ENCODE measurements around the gene CD80. TPM values are rescaled to one million over a fixed set of nuclear protein-coding genes. Genes with fewer than 3 reads are reported as not detected.
"Not testable (repeated sequence)": the region's sequence is repeated elsewhere in the genome, so short reads cannot be mapped to it uniquely, and the experiment has no call there.

CD80 gene
- total RNA-seq, 1 experiment from 2014 or later = not detected

- DNase-seq (ENCODE audit: low read depth) = no peak
- in situ Hi-C loops (cut with HindIII; ENCODE audit: low pct_unique_long_range_greater_than_20kb, low sequenced_read_pairs) = no loop called here
These were observed 27.3 kb upstream of the CD80 start for GRCh38 chr3:119586733-119587172.

DNA sequence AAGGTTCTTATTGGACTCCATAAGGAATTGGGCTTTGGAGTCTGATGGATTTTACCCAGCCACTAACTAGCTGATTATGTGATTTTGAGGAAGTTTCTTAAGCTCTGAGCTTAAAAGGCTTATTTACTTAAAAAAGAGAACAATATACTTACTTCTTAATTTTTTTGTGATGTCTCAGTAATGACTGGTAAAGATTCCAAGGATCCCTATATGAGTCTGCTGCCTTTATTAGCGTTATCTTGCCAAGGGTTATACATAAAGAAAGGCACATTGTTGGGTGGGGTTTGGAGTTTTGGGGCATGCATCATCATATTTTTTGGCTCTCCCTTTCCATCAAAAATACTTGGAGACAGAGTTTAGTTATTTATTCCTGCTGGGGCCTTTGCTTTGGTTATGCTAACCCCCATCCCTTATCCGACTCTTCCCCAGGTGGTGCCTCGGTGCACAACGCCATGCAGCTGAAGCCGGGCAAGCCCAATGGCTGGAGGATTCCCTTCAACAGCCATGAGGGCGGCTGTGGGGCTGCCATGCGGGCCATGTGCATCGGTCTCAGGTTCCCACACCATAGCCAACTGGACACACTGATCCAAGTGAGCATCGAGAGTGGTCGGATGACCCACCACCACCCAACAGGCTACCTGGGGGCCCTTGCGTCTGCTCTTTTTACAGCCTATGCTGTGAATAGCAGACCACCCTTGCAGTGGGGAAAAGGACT is 26.6 kb upstream of the CD80 start:
- in situ Hi-C loops (cut with HindIII; ENCODE audit: low pct_unique_long_range_greater_than_20kb, low sequenced_read_pairs) = no loop called here
- DNase-seq (ENCODE audit: low read depth) = no peak

- in situ Hi-C loops (cut with HindIII; ENCODE audit: low pct_unique_long_range_greater_than_20kb, low sequenced_read_pairs) = no loop called here
- DNase-seq (ENCODE audit: low read depth) = no peak
These were observed 25.8 kb upstream of the CD80 start for GRCh38 chr3:119585208-119585607.

GRCh38 chr3:119582178-119582577 is 22.8 kb upstream of the CD80 start:
- DNase-seq (ENCODE audit: low read depth) = peak; percentile 52
- in situ Hi-C loops (cut with HindIII; ENCODE audit: low pct_unique_long_range_greater_than_20kb, low sequenced_read_pairs) = no loop called here

GRCh38 chr3:119580067-119580760 is 20.8 kb upstream of the CD80 start:
- DNase-seq (ENCODE audit: low read depth) = no peak
- in situ Hi-C loops (cut with HindIII; ENCODE audit: low pct_unique_long_range_greater_than_20kb, low sequenced_read_pairs) = no loop called here

DNA sequence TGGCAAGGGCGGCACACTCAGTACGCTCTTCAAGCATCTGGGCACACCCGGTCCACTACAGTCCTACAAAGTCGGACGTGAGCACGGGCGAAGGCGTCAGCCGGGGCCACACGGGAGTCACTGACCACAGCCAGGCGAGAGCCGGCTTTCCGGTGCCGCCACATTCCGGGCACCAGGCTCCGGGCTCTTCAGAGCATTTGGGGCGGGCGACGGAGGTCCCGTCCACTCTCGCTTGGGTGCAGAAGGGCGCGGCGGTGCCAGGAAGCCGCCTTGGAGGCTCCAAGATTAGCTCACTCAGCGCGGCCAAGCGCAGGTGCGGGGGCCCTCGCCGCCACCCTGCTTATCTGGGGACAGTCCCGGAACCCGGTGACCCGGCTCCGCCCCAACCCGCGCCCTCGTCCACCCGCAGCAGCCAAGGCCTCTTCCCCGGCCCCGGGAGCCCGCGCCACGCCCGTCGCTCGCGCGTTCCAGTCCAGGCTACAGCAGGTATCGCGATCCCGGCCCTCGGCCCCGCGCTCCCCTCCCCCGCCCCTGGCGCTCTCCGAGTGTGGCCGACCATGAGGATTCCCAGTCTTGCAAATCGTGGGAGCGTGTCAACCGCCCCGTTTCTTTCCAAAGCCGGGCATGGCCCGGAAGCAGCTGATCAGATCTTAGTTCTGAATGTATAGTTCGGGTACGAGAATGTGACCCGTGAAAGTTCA is 20.1 kb upstream of the CD80 start, which contains the start of gene ADPRH:
TSS of gene ADPRH (plus strand) at position 127 of the 701 bp plus-strand sequence. CDS start 2,678 bp downstream, outside the sequence.
- in situ Hi-C loops (cut with HindIII; ENCODE audit: low pct_unique_long_range_greater_than_20kb, low sequenced_read_pairs) = no loop called here
- peak; percentile 63 for DNase-seq (ENCODE audit: low read depth)

GRCh38 chr3:119575507-119575906 is 16.1 kb upstream of the CD80 start:
- no peak for DNase-seq (ENCODE audit: low read depth)
- in situ Hi-C loops (cut with HindIII; ENCODE audit: low pct_unique_long_range_greater_than_20kb, low sequenced_read_pairs) = no loop called here

DNA sequence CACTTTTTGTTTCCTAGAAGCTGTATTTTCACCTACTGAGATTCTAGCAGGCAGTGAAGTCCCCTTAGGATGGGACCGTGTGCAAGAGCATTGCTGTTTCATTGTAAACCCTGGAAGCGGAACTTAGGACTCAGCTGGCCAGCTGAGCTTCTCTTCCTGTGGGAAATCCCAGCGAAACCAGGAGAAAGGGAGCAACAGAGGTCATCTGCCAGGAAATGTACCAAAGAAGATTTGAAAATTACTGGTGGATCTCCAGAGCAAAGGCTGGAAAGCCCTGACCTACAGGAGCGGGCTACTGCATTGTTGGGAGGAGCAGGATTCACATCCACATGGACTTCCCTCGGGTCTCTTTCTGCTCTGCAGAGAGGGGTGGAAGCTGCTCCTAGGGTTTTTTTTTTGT is 12.3 kb upstream of the CD80 start:
- DNase-seq (ENCODE audit: low read depth) = no peak
- in situ Hi-C loops (cut with HindIII; ENCODE audit: low pct_unique_long_range_greater_than_20kb, low sequenced_read_pairs) = no loop called here

DNA sequence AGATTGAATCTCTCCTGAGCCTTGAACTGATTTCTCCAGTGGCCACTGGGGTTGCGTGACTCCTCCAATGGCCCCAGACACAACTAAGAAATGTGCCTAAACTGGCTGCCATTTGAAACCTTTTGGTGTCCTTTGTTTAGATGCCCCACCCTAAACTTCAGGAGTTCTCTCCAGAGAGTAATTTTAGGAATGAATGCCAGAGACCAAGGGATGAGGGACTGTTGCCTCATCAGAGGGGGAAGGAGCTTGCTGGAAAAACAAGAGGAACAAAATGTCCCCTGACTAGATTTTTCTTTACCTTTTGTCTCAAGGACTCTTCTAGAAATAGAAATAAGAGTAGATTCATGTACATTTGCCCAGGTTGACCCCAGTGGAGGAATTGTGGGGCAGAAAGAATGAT is 11.8 kb upstream of the CD80 start:
- no peak for DNase-seq (ENCODE audit: low read depth)
- in situ Hi-C loops (cut with HindIII; ENCODE audit: low pct_unique_long_range_greater_than_20kb, low sequenced_read_pairs) = no loop called here

GRCh38 chr3:119570229-119570628 is 10.8 kb upstream of the CD80 start:
- no peak for DNase-seq (ENCODE audit: low read depth)
- in situ Hi-C loops (cut with HindIII; ENCODE audit: low pct_unique_long_range_greater_than_20kb, low sequenced_read_pairs) = no loop called here

DNA sequence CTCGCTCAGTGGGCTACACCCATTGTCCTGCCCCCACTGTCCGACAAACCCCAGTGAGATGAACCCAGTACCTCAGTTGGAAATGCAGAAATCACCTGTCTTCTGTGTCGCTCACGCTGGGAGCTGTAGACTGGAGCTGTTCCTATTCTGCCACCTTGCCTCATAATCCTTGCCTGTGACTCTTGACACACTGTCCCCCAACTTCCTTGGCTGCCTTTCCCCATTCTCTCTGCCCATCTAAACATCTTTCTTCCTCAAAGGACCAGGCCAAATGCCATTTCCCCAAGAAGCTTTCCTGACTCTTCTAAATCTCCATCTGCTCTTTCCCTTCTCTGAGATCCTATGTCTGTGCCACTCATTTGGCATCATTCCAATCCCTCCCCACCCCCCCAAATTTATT is 9.7 kb upstream of the CD80 start:
- DNase-seq (ENCODE audit: low read depth) = no peak
- in situ Hi-C loops (cut with HindIII; ENCODE audit: low pct_unique_long_range_greater_than_20kb, low sequenced_read_pairs) = no loop called here

GRCh38 chr3:119563334-119563733 is 3.9 kb upstream of the CD80 start:
- in situ Hi-C loops (cut with HindIII; ENCODE audit: low pct_unique_long_range_greater_than_20kb, low sequenced_read_pairs); DNase-seq (ENCODE audit: low read depth): not testable (repeated sequence)

GRCh38 chr3:119562307-119562961 is 3.0 kb upstream of the CD80 start:
- DNase-seq (ENCODE audit: low read depth) = no peak
- in situ Hi-C loops (cut with HindIII; ENCODE audit: low pct_unique_long_range_greater_than_20kb, low sequenced_read_pairs) = no loop called here

- no peak for DNase-seq (ENCODE audit: low read depth)
- in situ Hi-C loops (cut with HindIII; ENCODE audit: low pct_unique_long_range_greater_than_20kb, low sequenced_read_pairs) = no loop called here
These were observed 746 bp upstream of the CD80 start for GRCh38 chr3:119560160-119560559.

GRCh38 chr3:119558626-119559317 is 642 bp downstream of the CD80 start:
- no peak for DNase-seq (ENCODE audit: low read depth)
- in situ Hi-C loops (cut with HindIII; ENCODE audit: low pct_unique_long_range_greater_than_20kb, low sequenced_read_pairs) = no loop called here

DNA sequence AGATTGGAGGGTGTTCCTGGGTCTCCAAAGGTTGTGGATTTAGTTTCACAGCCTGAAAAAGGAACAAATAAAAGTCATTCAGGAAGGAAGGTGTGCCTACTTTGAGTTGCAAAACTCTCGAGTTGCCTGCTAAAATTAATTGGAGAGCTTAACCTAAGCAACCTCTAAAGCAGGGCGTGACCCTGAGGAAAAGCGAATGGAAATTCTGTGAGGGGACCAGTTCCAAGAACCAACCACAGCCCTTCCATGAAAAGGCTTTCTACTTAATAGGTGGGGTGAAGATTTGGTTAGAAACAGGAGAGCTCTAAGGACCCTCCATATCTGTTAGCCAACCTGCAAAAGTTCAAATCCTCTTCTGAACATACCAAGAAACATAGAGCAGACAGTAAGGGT is 1.5 kb downstream of the CD80 start:
- in situ Hi-C loops (cut with HindIII; ENCODE audit: low pct_unique_long_range_greater_than_20kb, low sequenced_read_pairs) = no loop called here
- no peak for DNase-seq (ENCODE audit: low read depth)

GRCh38 chr3:119557192-119557876 is 2.1 kb downstream of the CD80 start:
- in situ Hi-C loops (cut with HindIII; ENCODE audit: low pct_unique_long_range_greater_than_20kb, low sequenced_read_pairs) = no loop called here
- DNase-seq (ENCODE audit: low read depth) = no peak

DNA sequence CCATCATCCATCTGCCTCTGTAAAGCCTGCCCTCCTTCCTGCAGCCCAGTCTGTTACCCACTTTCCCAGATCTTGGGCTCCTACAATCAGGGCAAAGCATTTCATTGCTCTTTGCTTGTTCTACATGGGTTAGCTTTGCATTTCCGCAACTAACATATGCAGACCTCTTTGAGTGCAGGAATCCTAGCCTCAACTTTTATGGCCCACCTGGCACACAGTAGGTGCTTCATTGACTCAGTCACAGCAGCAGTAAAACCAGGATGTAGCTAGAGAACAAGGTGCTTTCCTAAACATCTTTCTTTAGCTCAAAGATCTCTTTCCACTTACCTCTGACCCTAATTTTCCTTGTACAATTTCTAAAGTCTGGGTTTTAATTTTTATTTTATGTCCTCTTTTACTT is 3.5 kb downstream of the CD80 start:
- in situ Hi-C loops (cut with HindIII; ENCODE audit: low pct_unique_long_range_greater_than_20kb, low sequenced_read_pairs) = no loop called here
- no peak for DNase-seq (ENCODE audit: low read depth)
